Activated CD8-positive, alpha-beta T cell treated with anti-CD3 and anti-CD28 coated beads for 36 hours (primary cell): ENCODE measurements around the gene PPP6R1. TPM values are rescaled to one million over a fixed set of nuclear protein-coding genes. Genes with fewer than 3 reads are reported as not detected.

Experiments
- ATAC-seq: fragments of 200-7000 bp; cut with Tn5 transposase; one replicate; pipeline ENCODE4 v1.10.0; 2021; ENCODE audit warnings: mild to moderate bottlenecking, moderate library complexity
- CTCF ChIA-PET: fragments of 350-600 bp; sonication (Branson Sonifier 250); formaldehyde crosslinking; loops from one replicate; lab custom pipeline; 2021; ENCODE audit warnings: antibody characterized with exemption; lab: Charles Lee
- POLR2A ChIA-PET: fragments of 350-600 bp; sonication (Branson Sonifier 250); formaldehyde crosslinking; loops from one replicate; lab custom pipeline; 2021; ENCODE audit warnings: antibody characterized with exemption; lab: Charles Lee
- DNase-seq: peaks from one replicate; pipeline ENCODE4 v3.0.0-alpha.2; 2020
- H3K27ac Mint-ChIP-seq: one replicate; pipeline ENCODE4 v1.8.0; 2021; ENCODE audit warnings: mild to moderate bottlenecking, mixed read lengths
- H3K27me3 Mint-ChIP-seq: one replicate; pipeline ENCODE4 v1.8.0; 2021; ENCODE audit warnings: mixed read lengths
- H3K36me3 Mint-ChIP-seq: one replicate; pipeline ENCODE4 v1.8.0; 2021; ENCODE audit warnings: low read depth, mixed read lengths
- H3K4me1 Mint-ChIP-seq: one replicate; pipeline ENCODE4 v1.8.0; 2021; ENCODE audit warnings: low read depth, mixed read lengths
- H3K4me3 Mint-ChIP-seq: one replicate; pipeline ENCODE4 v1.8.0; 2021; ENCODE audit warnings: mild to moderate bottlenecking, moderate library complexity, mixed read lengths
- H3K9me3 Mint-ChIP-seq: one replicate; pipeline ENCODE4 v1.8.0; 2021; ENCODE audit warnings: mixed read lengths
- CTCF ChIP-seq: fragments of 200-600 bp; IDR thresholded peaks from one replicate; pipeline ENCODE4 v1.8.0; 2022; ENCODE audit warnings: antibody characterized with exemption, mild to moderate bottlenecking
- intact Hi-C: fragments of 100-400 bp; cut with micrococcal nuclease; formaldehyde crosslinking; loops from one replicate; pipeline ENCODE4 v1.10.0; 2022
- microRNA-seq: library from miRNA; unstranded; fragments of <30 nt; microRNA quantifications from one replicate; pipeline ENCODE4 v1.2.0, GENCODE V29; 2022; ENCODE audit warnings: borderline microRNAs expressed, borderline replicate concordance
- total RNA-seq, 2 experiments: library from RNA; stranded (reverse); gene quantifications; one replicate each; pipeline ENCODE4 v1.2.3, GENCODE V29; 2021

Gene PPP6R1
- total RNA-seq, 2 experiments from 2014 or later = 197 to 207 TPM

- H3K27me3 Mint-ChIP-seq = peaks cover 49% of the 10 kb centered on the region
- H3K36me3 Mint-ChIP-seq = no peaks in the 10 kb centered on the region
- H3K27ac Mint-ChIP-seq = no peak overlapping the region
- no peak overlapping the region for H3K4me3 Mint-ChIP-seq
- intact Hi-C loops = no loop called here
- CTCF ChIA-PET = interaction anchor here (1.1 kb wide), 1 partner anchor 22 kb away, joined by 3 read pairs; no protein-coding TSS in a partner anchor
- POLR2A ChIA-PET = no interaction called here
- no peaks in the 10 kb centered on the region for H3K9me3 Mint-ChIP-seq
- no peak for DNase-seq
- H3K4me1 Mint-ChIP-seq = peaks cover 16% of the 10 kb centered on the region
- ATAC-seq = no peak
- TF ChIP-seq CTCF = no peak
Observed at GRCh38 chr19:55181740-55182139, 77.1 kb downstream of the PPP6R1 start.

Small RNA genes lying within 50 kb of the gene (microRNA-seq; reads per million reads assigned to microRNA genes)
- gene MIR6802 (3.3 reads per million, percentile 8 among the genes with 10 or more reads in this experiment), gene MIR6803 (4.2 reads per million, percentile 16 among the genes with 10 or more reads in this experiment), gene MIR6804 (not detected)

Other genes starting within 250 kb of the PPP6R1 start
- gene GP6, start 220.8 kb downstream of the PPP6R1 start, total RNA-seq = under 1 TPM; 0.14 to 0.27 TPM
- 10 to 100 TPM; 17.3 to 18.2 TPM for gene RDH13, start 195.9 kb downstream of the PPP6R1 start, total RNA-seq
- 1 to 10 TPM; 2.8 to 3.2 TPM for gene EPS8L1, start 183.1 kb downstream of the PPP6R1 start, total RNA-seq
- gene PPP1R12C, start 141.4 kb downstream of the PPP6R1 start, total RNA-seq = 10 to 100 TPM; 55.4 to 55.8 TPM
- not detected for gene TNNT1, start 109.8 kb downstream of the PPP6R1 start, total RNA-seq
- gene TNNI3, start 101.3 kb downstream of the PPP6R1 start, total RNA-seq = not detected
- not detected for gene DNAAF3, start 92.4 kb downstream of the PPP6R1 start, total RNA-seq
- gene SYT5, start 78.7 kb downstream of the PPP6R1 start, total RNA-seq = not detected
- not detected for gene PTPRH, start 49.5 kb downstream of the PPP6R1 start, total RNA-seq
- 1 to 10 TPM; 5.8 to 6.2 TPM for gene TMEM86B, start 30.3 kb downstream of the PPP6R1 start, total RNA-seq
- 10 to 100 TPM; 46.4 to 47.1 TPM for gene HSPBP1, start 21.1 kb upstream of the PPP6R1 start, total RNA-seq
- 1 to 10 TPM; 5.1 to 5.8 TPM for gene BRSK1, start 25.0 kb upstream of the PPP6R1 start, total RNA-seq
- gene TMEM150B, start 66.3 kb upstream of the PPP6R1 start, total RNA-seq = not detected
- 10 to 100 TPM; 32.6 to 33.1 TPM for gene KMT5C, start 80.9 kb upstream of the PPP6R1 start, total RNA-seq
- not detected for gene COX6B2, start 95.7 kb upstream of the PPP6R1 start, total RNA-seq
- not detected for gene GARIN5B, start 104.2 kb upstream of the PPP6R1 start, total RNA-seq
- gene IL11, start 111.4 kb upstream of the PPP6R1 start, total RNA-seq = under 1 TPM in 1 of 2 experiments, not detected in 1; 0.18 TPM
- not detected for gene TMEM190, start 117.8 kb upstream of the PPP6R1 start, total RNA-seq
- gene TMEM238, start 125.3 kb upstream of the PPP6R1 start, total RNA-seq = 10 to 100 TPM in 1 of 2 experiments, 1 to 10 TPM in 1; 9.4 to 10.6 TPM
- gene RPL28, start 126.9 kb upstream of the PPP6R1 start, total RNA-seq = 1,000 to 10,000 TPM; 3,001 to 3,058 TPM
- 100 to 1,000 TPM; 229 to 241 TPM for gene UBE2S, start 148.8 kb upstream of the PPP6R1 start, total RNA-seq
- not detected for gene SHISA7, start 184.3 kb upstream of the PPP6R1 start, total RNA-seq
- 10 to 100 TPM; 29.0 to 29.3 TPM for gene ISOC2, start 202.6 kb upstream of the PPP6R1 start, total RNA-seq
- not detected for gene C19orf85, start 205.7 kb upstream of the PPP6R1 start, total RNA-seq
- gene ZNF628, start 217.6 kb upstream of the PPP6R1 start, total RNA-seq = 1 to 10 TPM; 8.4 to 8.6 TPM
- 10 to 100 TPM; 18.9 to 19.9 TPM for gene NAT14, start 226.2 kb upstream of the PPP6R1 start, total RNA-seq
- gene SSC5D, start 229.4 kb upstream of the PPP6R1 start, total RNA-seq = under 1 TPM; 0.67 to 0.70 TPM